ENCODE measurements around the gene C21orf58.
"Not testable (repeated sequence)": the region's sequence is repeated elsewhere in the genome, so short reads cannot be mapped to it uniquely, and the experiment has no call there.

The C21orf58 gene

DNA sequence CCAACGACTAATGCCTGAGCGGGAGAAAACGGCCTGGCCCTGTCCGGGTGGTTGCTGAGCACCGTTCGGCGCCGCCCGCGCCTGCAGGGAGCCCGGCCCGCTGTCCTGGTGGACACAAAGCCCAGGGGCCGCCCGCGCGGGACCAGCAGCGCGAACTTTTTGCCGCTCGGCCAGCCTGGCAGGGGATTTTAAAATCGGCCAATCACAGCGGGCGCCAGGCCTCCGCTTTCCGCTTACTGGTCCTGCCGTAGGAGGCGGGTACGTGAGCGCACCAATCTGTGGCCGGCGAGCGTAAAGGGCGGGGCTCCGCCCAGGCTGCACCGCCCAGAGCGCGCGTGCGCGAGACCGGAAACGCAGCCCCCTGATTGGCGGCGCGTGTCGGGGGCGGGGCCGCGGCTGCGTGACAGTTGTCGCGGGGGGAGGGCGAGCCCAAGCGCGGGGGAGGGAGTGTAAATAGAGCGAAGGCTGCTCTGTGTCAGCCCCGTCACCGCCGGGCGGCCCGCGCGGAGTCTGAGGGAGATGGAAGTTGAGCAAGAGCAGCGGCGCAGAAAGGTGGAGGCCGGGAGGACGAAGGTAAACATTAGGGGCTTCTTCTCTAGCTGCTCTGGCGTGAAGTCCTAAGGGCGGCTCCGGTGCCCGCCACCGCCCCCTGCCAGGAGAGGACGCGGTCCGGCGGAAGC, at the start of gene C21orf58, which contains the start of gene PCNT:
C21orf58 (minus strand) TSS at position 161 of the 680 bp plus-strand sequence. CDS start 1,132 bp downstream, outside the sequence.
PCNT (plus strand) TSS at position 447 of the 680 bp plus-strand sequence; CDS start at position 520, 73 bp downstream.
- peak within 1 kb of the TSS; percentile 89 for H3K27ac ChIP-seq

GRCh38 chr21:46372947-46373346, 49.3 kb upstream of the C21orf58 start:
- H3K27ac ChIP-seq; DNase-seq (ENCODE audit: low read depth, low spot score): not testable (repeated sequence)

More for the DNA sequence above, at the start of gene C21orf58, which contains the start of gene PCNT:
- DNase-seq (ENCODE audit: low read depth, low spot score) = peak; percentile 89

GRCh38 chr21:46372014-46372485, 48.4 kb upstream of the C21orf58 start:
- no peak for DNase-seq (ENCODE audit: low read depth, low spot score)
- no peak overlapping the region for H3K27ac ChIP-seq

- DNase-seq (ENCODE audit: low read depth, low spot score) = no peak
- H3K27ac ChIP-seq = no peak overlapping the region
Measured at GRCh38 chr21:46371204-46372013, 47.7 kb upstream of the C21orf58 start.

GRCh38 chr21:46369520-46370235, 46.0 kb upstream of the C21orf58 start:
- no peak for DNase-seq (ENCODE audit: low read depth, low spot score)
- no peak overlapping the region for H3K27ac ChIP-seq

- H3K27ac ChIP-seq = no peak overlapping the region
- no peak for DNase-seq (ENCODE audit: low read depth, low spot score)
Measured at GRCh38 chr21:46368533-46369285, 45.0 kb upstream of the C21orf58 start.

DNA sequence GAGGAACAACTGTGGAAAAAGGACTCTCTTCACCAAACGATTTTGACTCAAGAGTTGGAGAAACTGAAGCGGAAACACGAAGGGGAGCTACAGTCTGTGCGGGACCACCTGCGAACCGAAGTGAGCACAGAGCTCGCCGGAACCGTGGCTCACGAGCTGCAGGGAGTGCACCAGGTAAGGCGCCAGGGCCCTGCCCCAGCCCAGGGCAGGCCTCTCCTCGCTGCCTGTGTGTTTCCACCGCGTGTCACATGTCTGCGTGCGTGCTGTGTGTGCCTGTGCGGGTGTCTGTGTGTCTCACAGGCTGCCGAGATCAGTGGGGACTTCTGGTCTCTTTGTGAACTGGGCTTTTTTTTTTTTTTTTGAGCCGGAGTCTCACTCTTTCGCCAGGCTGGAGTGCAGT, 43.3 kb upstream of the C21orf58 start:
- no peak for DNase-seq (ENCODE audit: low read depth, low spot score)
- no peak overlapping the region for H3K27ac ChIP-seq

DNA sequence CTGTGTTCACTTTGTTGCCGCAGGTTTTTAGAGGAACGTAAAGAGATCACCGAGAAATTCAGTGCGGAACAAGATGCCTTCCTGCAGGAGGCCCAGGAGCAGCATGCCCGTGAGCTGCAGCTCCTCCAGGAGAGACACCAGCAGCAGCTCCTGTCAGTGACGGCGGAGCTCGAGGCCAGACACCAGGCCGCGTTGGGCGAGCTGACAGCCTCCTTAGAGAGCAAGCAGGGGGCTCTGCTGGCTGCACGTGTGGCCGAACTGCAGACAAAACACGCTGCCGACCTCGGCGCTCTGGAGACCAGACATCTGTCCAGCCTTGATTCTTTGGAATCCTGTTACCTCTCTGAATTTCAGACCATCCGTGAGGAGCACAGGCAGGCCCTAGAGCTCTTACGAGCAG, 42.9 kb upstream of the C21orf58 start:
- DNase-seq (ENCODE audit: low read depth, low spot score) = no peak
- H3K27ac ChIP-seq = no peak overlapping the region

DNA sequence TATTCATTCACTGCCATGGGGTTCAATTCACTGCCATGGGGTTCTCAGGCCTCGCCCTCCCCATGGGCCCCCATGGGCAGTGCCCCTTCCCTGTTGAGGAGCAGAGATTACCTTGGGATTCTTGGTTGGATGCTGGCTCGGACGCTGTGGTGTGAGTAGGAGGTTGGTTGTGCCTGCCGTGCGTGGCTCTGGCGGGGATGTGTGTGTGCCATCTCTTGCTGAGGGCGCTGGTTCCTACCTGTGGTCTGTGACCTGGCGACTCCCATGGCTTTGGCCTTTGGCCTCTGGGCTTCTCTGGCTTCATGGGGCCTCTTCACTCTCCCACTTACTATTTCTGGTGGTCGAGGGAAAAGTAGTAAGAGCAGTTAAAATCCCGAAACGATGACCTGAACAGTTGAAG, 42.4 kb upstream of the C21orf58 start:
- H3K27ac ChIP-seq = no peak overlapping the region

GRCh38 chr21:46363698-46364097, 40.0 kb upstream of the C21orf58 start:
- no peak overlapping the region for H3K27ac ChIP-seq
- DNase-seq (ENCODE audit: low read depth, low spot score) = no peak

More for the DNA sequence above, 42.4 kb upstream of the C21orf58 start:
- DNase-seq (ENCODE audit: low read depth, low spot score) = no peak

- H3K27ac ChIP-seq = no peak overlapping the region
Measured at GRCh38 chr21:46362946-46363345, 39.3 kb upstream of the C21orf58 start.

GRCh38 chr21:46361935-46362334, 38.3 kb upstream of the C21orf58 start:
- H3K27ac ChIP-seq = no peak overlapping the region
- no peak for DNase-seq (ENCODE audit: low read depth, low spot score)

More at GRCh38 chr21:46362946-46363345, 39.3 kb upstream of the C21orf58 start:
- DNase-seq (ENCODE audit: low read depth, low spot score) = no peak

- DNase-seq (ENCODE audit: low read depth, low spot score) = no peak
- H3K27ac ChIP-seq = no peak overlapping the region
Measured at GRCh38 chr21:46361176-46361575, 37.5 kb upstream of the C21orf58 start.

DNA sequence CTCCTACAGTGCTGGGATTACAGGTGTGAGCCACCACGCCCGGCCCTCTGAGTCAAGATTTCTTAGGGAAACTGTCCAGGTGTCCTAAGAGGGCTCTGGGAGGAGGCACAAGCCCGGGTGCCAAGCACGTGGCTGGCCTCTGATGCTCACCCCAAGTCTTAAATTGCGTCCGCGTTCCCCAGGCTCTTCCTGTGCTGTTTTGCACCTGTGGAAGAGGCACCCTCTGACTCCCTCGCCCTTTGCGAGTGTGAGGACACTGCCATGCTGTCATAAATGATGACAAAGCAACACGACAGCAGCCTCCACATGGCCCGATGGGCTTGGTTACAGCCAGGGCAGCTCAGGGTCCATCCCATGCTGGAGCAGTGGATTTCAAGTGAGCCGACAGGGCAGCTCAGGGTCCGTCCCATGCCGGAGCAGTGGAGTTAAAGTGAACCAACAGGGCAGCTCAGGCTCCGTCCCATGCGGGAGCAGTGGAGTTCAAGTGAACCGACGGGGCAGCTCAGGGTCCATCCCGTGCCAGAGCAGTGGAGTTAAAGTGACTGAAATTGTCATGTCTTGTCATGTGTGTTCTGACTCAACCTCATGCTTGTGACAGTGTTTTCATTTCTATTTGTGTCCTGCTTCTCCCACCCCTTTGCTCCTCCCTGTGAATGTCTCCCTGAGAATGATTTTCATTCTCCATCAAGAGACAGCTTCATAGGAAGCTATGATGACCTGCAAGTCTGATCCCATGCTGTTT, 34.2 kb upstream of the C21orf58 start:
- no peak overlapping the region for H3K27ac ChIP-seq
- no peak for DNase-seq (ENCODE audit: low read depth, low spot score)

- DNase-seq (ENCODE audit: low read depth, low spot score) = no peak
- H3K27ac ChIP-seq = no peak overlapping the region
Measured at GRCh38 chr21:46357335-46357604, 33.6 kb upstream of the C21orf58 start.

- no peak for DNase-seq (ENCODE audit: low read depth, low spot score)
- no peak overlapping the region for H3K27ac ChIP-seq
Measured at GRCh38 chr21:46356494-46357334, 33.0 kb upstream of the C21orf58 start.

GRCh38 chr21:46356005-46356338, 32.3 kb upstream of the C21orf58 start:
- no peak for DNase-seq (ENCODE audit: low read depth, low spot score)
- no peak overlapping the region for H3K27ac ChIP-seq

GRCh38 chr21:46355161-46356004, 31.7 kb upstream of the C21orf58 start:
- H3K27ac ChIP-seq = no peak overlapping the region
- DNase-seq (ENCODE audit: low read depth, low spot score) = no peak

Measured in epithelial cell of prostate (primary cell).